Measurements from ENCODE around the gene SETD3.

The SETD3 gene

GRCh38 chr14:99523704-99524055 is 43.0 kb upstream of the SETD3 start:
- no peak overlapping the region for H3K27ac ChIP-seq
- TF ChIP-seq, protein P1, sequence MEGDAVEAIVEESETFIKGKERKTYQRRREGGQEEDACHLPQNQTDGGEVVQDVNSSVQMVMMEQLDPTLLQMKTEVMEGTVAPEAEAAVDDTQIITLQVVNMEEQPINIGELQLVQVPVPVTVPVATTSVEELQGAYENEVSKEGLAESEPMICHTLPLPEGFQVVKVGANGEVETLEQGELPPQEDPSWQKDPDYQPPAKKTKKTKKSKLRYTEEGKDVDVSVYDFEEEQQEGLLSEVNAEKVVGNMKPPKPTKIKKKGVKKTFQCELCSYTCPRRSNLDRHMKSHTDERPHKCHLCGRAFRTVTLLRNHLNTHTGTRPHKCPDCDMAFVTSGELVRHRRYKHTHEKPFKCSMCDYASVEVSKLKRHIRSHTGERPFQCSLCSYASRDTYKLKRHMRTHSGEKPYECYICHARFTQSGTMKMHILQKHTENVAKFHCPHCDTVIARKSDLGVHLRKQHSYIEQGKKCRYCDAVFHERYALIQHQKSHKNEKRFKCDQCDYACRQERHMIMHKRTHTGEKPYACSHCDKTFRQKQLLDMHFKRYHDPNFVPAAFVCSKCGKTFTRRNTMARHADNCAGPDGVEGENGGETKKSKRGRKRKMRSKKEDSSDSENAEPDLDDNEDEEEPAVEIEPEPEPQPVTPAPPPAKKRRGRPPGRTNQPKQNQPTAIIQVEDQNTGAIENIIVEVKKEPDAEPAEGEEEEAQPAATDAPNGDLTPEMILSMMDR (IDR thresholded peaks at IDR 0.05): no peak
- TF ChIP-seq ZFX (IDR thresholded peaks at IDR 0.05; ENCODE audit: borderline replicate concordance): no peak

GRCh38 chr14:99522934-99523703 is 42.5 kb upstream of the SETD3 start:
- H3K27ac ChIP-seq: no peak overlapping the region
- no peak for TF ChIP-seq ZFX (IDR thresholded peaks at IDR 0.05; ENCODE audit: borderline replicate concordance)

DNA sequence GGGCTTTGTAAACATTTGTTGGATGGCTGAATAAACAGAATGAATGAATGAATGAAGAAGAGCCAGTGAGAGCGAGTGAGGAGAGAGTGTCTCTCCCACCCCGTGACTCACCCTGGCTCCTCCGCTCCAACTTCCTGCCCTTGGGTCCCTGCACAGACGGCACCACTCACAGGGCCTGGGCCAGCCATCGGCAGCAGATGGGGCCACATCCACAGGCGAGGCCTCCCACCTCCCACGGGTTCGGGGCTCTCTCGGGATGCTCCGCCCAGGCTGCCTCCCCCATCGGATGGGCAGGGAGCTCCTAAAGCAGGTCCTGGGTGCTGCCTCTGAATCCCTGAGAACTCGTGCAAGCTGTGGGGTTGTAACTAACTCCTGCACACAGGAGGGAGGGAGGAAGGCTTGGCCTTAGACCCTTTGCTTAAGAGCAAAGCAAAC is 41.8 kb upstream of the SETD3 start:
- H3K27ac ChIP-seq: no peak overlapping the region
- TF ChIP-seq ZFX (IDR thresholded peaks at IDR 0.05; ENCODE audit: borderline replicate concordance): no peak
- TF ChIP-seq, protein P1 (IDR thresholded peaks at IDR 0.05): no peak

DNA sequence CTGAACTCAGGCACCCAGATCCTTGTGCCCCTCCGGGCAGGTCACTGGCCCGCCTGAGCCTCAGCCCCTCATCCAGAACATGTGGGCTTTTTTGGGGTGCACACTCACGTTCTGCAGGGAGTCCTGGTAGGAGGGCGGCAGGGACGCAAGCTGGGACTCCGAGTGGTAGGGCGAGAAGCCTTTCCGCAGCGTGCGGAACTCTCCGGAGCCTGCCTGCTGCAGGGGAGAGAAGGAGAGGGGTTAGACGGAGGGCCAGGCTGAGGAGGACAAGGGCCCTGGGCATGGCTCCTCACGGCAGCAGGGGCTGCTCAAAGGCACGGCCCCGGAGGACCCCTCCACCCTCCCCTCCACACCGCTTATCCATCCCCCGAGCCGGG is 41.4 kb upstream of the SETD3 start:
- H3K27ac ChIP-seq: no peak overlapping the region
- TF ChIP-seq, protein P1 (IDR thresholded peaks at IDR 0.05): no peak
- TF ChIP-seq ZFX (IDR thresholded peaks at IDR 0.05; ENCODE audit: borderline replicate concordance): no peak

- TF ChIP-seq, protein P1 (IDR thresholded peaks at IDR 0.05): no peak
- TF ChIP-seq ZFX (IDR thresholded peaks at IDR 0.05; ENCODE audit: borderline replicate concordance): no peak
- H3K27ac ChIP-seq: no peak overlapping the region
These were observed 40.7 kb upstream of the SETD3 start for GRCh38 chr14:99521176-99522024.

GRCh38 chr14:99520571-99521081 is 40.0 kb upstream of the SETD3 start:
- TF ChIP-seq ZFX (IDR thresholded peaks at IDR 0.05; ENCODE audit: borderline replicate concordance): no peak
- TF ChIP-seq, protein P1 (IDR thresholded peaks at IDR 0.05): no peak
- no peak overlapping the region for H3K27ac ChIP-seq

GRCh38 chr14:99519931-99520421 is 39.3 kb upstream of the SETD3 start:
- TF ChIP-seq, protein P1 (IDR thresholded peaks at IDR 0.05): no peak
- TF ChIP-seq ZFX (IDR thresholded peaks at IDR 0.05; ENCODE audit: borderline replicate concordance): no peak
- no peak overlapping the region for H3K27ac ChIP-seq

Measured in 22Rv1 (cell line).